HUES48 (cell line): Measurements from ENCODE around the gene RERG.

Experiments used
- H3K27ac ChIP-seq: one replicate; pipeline ENCODE4 v1.7.0; 2013; ENCODE audit warnings: low read depth, low read length, inconsistent platforms
- H3K27me3 ChIP-seq: 2 replicates; pipeline ENCODE4 v1.6.1; 2013; ENCODE audit warnings: mild to moderate bottlenecking, low read length; ENCODE audit not compliant: control insufficient read depth, insufficient read depth
- H3K36me3 ChIP-seq: 2 replicates; pipeline ENCODE4 v1.6.1; 2013; ENCODE audit warnings: low read length; ENCODE audit not compliant: control insufficient read depth, insufficient read depth
- H3K4me1 ChIP-seq: 2 replicates; pipeline ENCODE4 v1.6.1; 2013; ENCODE audit warnings: mild to moderate bottlenecking, low read length; ENCODE audit not compliant: control insufficient read depth, insufficient read depth
- H3K4me3 ChIP-seq: 2 replicates; pipeline ENCODE4 v1.5.1; 2013; ENCODE audit warnings: mild to moderate bottlenecking, low read depth, low read length
- H3K9ac ChIP-seq: 2 replicates; pipeline ENCODE4 v1.6.1; 2013; ENCODE audit warnings: mild to moderate bottlenecking, low read depth, low read length, moderate library complexity
- H3K9me3 ChIP-seq: 2 replicates; pipeline ENCODE4 v1.6.1; 2013; ENCODE audit warnings: low read length; ENCODE audit not compliant: control insufficient read depth, insufficient read depth

Gene RERG

GRCh38 chr12:15163030-15163976 lies 57.9 kb downstream of the RERG start:
- no peak overlapping the region for H3K4me3 ChIP-seq
- H3K27ac ChIP-seq = no peak overlapping the region
- H3K27me3 ChIP-seq = no peaks in the 10 kb centered on the region

GRCh38 chr12:15158083-15158482 lies 63.1 kb downstream of the RERG start:
- no peak overlapping the region for H3K4me3 ChIP-seq
- H3K36me3 ChIP-seq = no peaks in the 10 kb centered on the region
- H3K4me1 ChIP-seq = no peaks in the 10 kb centered on the region
- H3K9me3 ChIP-seq = no peaks in the 10 kb centered on the region
- H3K27ac ChIP-seq = no peak overlapping the region
- H3K9ac ChIP-seq = no peak overlapping the region
- no peaks in the 10 kb centered on the region for H3K27me3 ChIP-seq

More at GRCh38 chr12:15163030-15163976, 57.9 kb downstream of the RERG start:
- Histone ChIP-seq H3K9me3 (no peaks in the 10 kb centered on the region), H3K9ac (no peak overlapping the region), H3K4me1 (no peaks in the 10 kb centered on the region), H3K36me3 (no peaks in the 10 kb centered on the region)

GRCh38 chr12:15157269-15157671 lies 63.9 kb downstream of the RERG start:
- Histone ChIP-seq H3K4me3 (no peak overlapping the region), H3K27me3 (no peaks in the 10 kb centered on the region), H3K4me1 (no peaks in the 10 kb centered on the region), H3K9me3 (no peaks in the 10 kb centered on the region), H3K9ac (no peak overlapping the region), H3K36me3 (no peaks in the 10 kb centered on the region), H3K27ac (no peak overlapping the region)

GRCh38 chr12:15155271-15155670 lies 65.9 kb downstream of the RERG start:
- Histone ChIP-seq H3K9me3 (no peaks in the 10 kb centered on the region), H3K4me3 (no peak overlapping the region), H3K9ac (no peak overlapping the region), H3K4me1 (no peaks in the 10 kb centered on the region), H3K27ac (no peak overlapping the region), H3K27me3 (no peaks in the 10 kb centered on the region), H3K36me3 (no peaks in the 10 kb centered on the region)

GRCh38 chr12:15154103-15154502 lies 67.1 kb downstream of the RERG start:
- H3K9me3 ChIP-seq = no peaks in the 10 kb centered on the region
- H3K4me1 ChIP-seq = no peaks in the 10 kb centered on the region
- no peak overlapping the region for H3K9ac ChIP-seq
- H3K27me3 ChIP-seq = no peaks in the 10 kb centered on the region
- H3K36me3 ChIP-seq = no peaks in the 10 kb centered on the region
- H3K4me3 ChIP-seq = no peak overlapping the region
- H3K27ac ChIP-seq = no peak overlapping the region

- Histone ChIP-seq H3K4me3 (no peak overlapping the region), H3K9me3 (no peaks in the 10 kb centered on the region), H3K4me1 (no peaks in the 10 kb centered on the region), H3K27me3 (no peaks in the 10 kb centered on the region), H3K9ac (no peak overlapping the region), H3K36me3 (no peaks in the 10 kb centered on the region), H3K27ac (no peak overlapping the region)
Observed at GRCh38 chr12:15152868-15153267, 68.3 kb downstream of the RERG start.

GRCh38 chr12:15152456-15152855 lies 68.8 kb downstream of the RERG start:
- Histone ChIP-seq H3K27ac (no peak overlapping the region), H3K9ac (no peak overlapping the region), H3K27me3 (no peaks in the 10 kb centered on the region)

GRCh38 chr12:15151161-15152091 lies 69.8 kb downstream of the RERG start:
- no peak overlapping the region for H3K9ac ChIP-seq
- no peaks in the 10 kb centered on the region for H3K27me3 ChIP-seq
- H3K27ac ChIP-seq = no peak overlapping the region
- no peaks in the 10 kb centered on the region for H3K4me1 ChIP-seq
- H3K9me3 ChIP-seq = no peaks in the 10 kb centered on the region
- no peak overlapping the region for H3K4me3 ChIP-seq
- no peaks in the 10 kb centered on the region for H3K36me3 ChIP-seq

More at GRCh38 chr12:15152456-15152855, 68.8 kb downstream of the RERG start:
- no peaks in the 10 kb centered on the region for H3K9me3 ChIP-seq
- no peaks in the 10 kb centered on the region for H3K36me3 ChIP-seq
- H3K4me1 ChIP-seq = no peaks in the 10 kb centered on the region
- H3K4me3 ChIP-seq = no peak overlapping the region

- no peak overlapping the region for H3K9ac ChIP-seq
- H3K9me3 ChIP-seq = no peaks in the 10 kb centered on the region
- no peak overlapping the region for H3K27ac ChIP-seq
- H3K36me3 ChIP-seq = no peaks in the 10 kb centered on the region
- H3K27me3 ChIP-seq = no peaks in the 10 kb centered on the region
- H3K4me1 ChIP-seq = no peaks in the 10 kb centered on the region
- no peak overlapping the region for H3K4me3 ChIP-seq
Observed at GRCh38 chr12:15146585-15146984, 74.6 kb downstream of the RERG start.

GRCh38 chr12:15143467-15143866 lies 77.8 kb downstream of the RERG start:
- no peaks in the 10 kb centered on the region for H3K4me1 ChIP-seq
- no peak overlapping the region for H3K4me3 ChIP-seq
- H3K27me3 ChIP-seq = no peaks in the 10 kb centered on the region
- H3K27ac ChIP-seq = no peak overlapping the region
- H3K9ac ChIP-seq = no peak overlapping the region
- no peaks in the 10 kb centered on the region for H3K9me3 ChIP-seq
- H3K36me3 ChIP-seq = no peaks in the 10 kb centered on the region

GRCh38 chr12:15142711-15143110 lies 78.5 kb downstream of the RERG start:
- Histone ChIP-seq H3K27me3 (no peaks in the 10 kb centered on the region), H3K9me3 (no peaks in the 10 kb centered on the region), H3K27ac (no peak overlapping the region), H3K36me3 (no peaks in the 10 kb centered on the region), H3K9ac (no peak overlapping the region), H3K4me1 (no peaks in the 10 kb centered on the region), H3K4me3 (no peak overlapping the region)
